Stimulated activated CD8-positive, alpha-beta memory T cell treated with anti-CD3 and anti-CD28 coated beads, Interleukin-7, amount 100 ng/mL, for 24 hours (primary cell): Measurements from ENCODE around the gene LRG1.
A peak's percentile ranks its signal among the peaks of the same experiment; 100 is the strongest.

Experiments used
- DNase-seq: peaks from one replicate; pipeline ENCODE4 v3.0.0-alpha.2; 2020; ENCODE audit warnings: low read depth

LRG1 gene, protein sequence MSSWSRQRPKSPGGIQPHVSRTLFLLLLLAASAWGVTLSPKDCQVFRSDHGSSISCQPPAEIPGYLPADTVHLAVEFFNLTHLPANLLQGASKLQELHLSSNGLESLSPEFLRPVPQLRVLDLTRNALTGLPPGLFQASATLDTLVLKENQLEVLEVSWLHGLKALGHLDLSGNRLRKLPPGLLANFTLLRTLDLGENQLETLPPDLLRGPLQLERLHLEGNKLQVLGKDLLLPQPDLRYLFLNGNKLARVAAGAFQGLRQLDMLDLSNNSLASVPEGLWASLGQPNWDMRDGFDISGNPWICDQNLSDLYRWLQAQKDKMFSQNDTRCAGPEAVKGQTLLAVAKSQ

DNA sequence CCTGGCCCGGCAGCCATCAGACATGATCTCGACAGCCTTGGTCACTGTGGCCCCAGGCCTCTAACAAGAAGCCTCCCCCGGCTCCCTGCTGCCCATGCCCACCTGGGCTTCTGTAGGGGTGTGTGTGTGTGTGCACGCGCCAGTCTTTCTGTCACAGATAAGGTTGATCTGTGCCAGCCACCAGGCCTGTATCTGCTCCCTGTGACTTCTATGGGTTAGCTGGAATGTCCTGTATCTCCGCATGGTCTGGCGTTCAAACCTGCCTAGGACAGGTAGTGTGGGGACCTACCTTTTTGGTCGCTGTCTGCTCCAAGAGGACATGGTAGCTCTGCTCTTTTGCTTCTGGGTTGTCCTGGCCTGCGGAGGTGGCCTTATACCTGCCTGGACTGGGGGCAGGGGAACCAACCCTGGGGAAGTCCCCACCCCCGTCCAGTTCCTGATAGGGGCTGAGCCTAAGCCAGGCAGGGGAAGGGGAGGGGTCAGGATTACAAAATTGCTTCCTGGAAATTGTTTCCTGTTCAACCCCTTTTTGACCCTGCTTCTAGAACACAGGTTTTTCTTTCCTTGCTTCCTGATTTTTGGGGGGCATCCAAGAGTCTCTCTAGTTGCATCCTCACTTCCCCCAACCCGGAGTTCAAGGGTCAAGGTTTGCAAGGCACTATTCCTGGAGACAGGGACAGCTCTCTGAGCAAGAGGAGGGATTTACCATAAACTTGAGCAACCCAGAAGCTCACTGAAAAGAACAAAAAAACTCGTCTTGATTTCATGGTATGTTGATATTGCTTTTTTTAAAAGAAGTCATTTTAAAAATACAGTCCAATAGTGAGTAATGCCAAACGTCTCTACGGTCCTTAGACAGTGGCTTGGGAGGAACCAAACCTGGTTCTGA lies at the start of gene LRG1:
Gene LRG1, minus strand, starts transcription at position 344 of the 889 bp plus-strand sequence. Its CDS starts 23 bp downstream, at position 321.
- no peak for DNase-seq

DNA sequence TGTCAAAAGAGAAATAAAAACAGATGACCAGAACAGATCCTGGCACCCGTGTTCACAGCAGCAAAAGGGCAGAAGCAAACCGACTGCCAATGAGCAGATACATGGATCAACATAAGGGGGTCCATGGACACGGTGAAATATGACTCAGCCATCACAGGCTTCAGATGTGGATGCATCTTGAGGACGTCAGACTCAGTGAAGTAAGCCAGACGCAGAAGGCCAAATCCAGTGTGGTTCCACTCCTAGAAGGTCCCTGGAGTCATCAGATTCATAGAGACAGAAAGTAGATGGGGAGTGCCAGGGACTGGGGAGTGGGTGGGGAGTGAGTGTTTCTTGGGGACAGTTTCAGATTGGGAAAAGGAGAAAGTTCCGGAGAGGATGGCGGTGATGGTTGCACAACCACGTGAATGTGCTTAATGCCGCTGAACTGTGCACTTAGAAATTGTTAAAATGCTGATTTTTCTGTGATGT lies 48.5 kb upstream of the LRG1 start:
- no peak for DNase-seq

DNA sequence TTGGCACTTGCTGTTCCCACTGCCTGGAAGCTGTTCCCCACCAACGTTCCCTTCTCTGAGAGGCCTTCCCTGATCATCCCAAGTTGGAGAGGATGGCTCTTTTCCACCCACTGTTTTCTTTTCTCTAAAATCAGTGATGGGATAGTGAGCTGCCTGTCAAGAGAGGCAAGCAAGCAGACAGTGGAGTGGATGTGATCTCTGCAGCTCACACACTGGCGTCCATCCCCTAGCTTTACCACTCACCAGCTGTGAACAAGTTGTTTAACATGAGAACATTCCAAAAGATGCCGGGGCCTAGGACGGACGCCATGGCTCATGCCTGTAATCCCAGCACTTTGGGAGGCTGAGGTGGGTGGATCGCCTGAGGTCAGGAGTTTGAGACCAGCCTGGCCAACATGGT lies 47.7 kb upstream of the LRG1 start:
- no peak for DNase-seq

DNA sequence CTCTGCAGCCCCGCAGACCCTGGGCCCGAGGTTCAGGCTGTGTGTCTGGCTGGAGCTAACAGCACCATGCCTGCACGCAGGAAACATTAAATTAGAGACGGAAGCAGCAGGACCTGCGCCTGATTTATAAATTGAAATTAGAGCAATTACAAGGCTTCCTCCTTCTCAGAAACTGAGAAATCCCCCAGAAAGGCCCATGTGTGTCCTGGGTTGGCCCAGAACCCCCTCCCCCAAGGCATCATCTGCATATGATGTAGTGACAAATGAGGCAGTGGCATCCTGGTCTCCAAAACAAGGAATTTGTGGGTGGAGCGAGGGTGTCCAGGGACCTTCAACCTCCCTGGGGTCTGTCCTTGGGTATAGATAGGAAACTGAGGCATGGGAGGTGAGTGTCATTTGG lies 46.9 kb upstream of the LRG1 start:
- no peak for DNase-seq

DNA sequence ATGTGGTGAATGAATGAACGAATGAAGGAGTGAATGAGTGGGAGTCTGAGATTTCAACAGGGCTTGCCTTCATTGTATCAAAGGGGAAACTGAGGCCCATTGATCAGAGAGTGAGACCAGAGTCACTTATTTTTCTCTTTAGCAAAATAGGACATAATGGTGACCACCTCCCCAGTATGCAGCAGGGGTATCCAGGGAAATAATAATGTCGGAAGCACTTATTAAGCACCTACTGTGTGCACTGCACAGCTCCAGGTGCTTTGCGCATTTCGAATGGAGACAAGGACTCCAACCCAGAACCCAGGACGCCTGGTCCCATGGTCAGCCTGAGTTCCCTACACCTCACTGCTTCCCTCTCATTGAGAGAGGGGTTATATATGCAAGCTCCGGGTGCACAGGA lies 46.4 kb upstream of the LRG1 start:
- DNase-seq, result no peak

DNA sequence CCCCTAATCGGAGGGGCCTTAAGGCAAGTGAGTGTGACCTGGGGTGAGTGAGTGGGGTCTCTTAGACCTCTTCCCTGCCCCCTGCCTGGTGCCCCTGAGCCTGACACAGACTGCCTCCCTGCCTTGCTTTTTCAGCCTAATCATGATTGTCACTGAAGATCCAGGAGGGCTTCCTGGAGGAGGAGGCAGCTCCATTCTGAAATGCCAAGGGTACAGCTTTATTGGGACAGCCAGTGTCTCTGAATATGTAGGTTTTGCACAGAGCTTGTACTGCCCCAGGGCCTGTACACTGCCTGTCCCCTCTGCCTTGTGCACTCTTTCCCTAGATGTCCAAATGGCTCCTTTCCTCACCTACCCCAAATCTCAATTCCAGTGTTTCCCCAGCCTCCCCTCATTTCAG lies 45.7 kb upstream of the LRG1 start:
- no peak for DNase-seq

DNA sequence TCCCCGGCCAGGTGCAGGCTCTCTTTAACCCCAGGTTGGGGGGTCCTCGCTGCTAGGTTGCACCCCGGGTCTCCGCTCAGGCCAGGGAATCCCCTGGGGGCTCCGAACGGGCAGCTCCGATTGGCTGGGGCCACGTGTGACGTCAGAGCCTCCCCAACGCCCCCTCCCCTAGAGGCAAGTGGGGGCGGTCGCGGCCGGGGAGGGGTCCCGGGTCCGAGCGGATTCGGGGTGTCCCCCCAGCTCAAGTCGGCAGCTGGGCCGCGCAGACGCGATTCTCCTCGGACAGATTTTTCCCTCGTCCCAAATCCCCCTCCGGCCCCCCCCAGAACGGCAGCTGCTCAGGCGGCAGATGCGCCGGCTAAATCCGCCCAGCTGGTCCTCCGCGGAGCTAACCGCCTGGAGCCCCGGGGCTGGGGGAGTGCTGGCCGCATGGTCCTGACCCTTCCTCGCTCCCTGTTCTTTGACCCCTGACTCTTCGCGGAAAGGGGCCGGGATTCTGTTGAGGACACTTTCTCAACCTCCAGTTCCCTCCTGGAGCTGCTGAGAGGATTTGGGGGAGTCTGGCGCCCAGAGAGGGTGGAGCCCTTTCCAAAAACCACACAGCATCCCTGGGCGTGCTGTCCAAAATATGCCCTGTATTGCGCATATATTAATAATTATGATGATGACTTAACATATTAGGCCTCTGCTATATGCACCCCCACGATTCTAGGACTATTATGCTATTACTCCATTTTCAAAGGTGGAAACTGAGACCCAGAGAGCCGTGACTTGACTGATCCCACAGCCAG lies 45.0 kb upstream of the LRG1 start:
- DNase-seq, result no peak

DNA sequence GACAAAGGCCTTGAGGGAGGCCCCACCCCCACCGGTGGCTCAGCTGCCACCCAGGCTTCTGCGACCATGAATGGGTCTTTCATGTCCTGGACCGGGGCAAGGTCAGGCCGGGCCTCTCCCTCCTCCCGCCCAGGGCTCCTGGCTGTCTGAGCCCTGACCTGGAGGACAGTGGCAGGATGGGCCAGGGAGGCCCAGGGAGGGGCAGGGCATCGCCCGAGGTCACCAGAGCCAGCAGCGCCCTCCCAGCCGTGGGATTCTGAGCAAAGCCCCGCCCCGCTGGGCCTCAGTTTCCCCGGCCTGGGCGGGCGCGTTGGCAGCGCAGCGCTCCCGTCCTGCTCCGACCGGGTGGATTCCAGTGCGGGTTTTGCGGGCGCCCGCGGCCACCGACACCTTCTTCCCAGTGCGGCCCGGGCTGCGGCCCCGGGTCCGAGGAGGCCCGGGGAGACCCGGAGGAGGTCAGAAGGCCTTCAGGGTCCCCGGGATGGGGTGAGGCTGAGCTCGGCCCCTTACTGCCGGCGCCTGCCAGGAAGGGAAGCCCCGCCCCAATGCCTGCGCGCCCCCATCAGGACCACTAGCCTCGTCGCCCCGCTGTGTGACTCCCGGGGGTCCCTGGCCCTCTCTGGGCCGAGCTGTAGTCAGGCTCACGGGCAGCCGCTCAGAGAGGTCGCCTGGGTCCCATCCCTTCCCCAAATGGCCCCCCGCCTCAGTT lies 44.3 kb upstream of the LRG1 start:
- DNase-seq, result no peak

DNA sequence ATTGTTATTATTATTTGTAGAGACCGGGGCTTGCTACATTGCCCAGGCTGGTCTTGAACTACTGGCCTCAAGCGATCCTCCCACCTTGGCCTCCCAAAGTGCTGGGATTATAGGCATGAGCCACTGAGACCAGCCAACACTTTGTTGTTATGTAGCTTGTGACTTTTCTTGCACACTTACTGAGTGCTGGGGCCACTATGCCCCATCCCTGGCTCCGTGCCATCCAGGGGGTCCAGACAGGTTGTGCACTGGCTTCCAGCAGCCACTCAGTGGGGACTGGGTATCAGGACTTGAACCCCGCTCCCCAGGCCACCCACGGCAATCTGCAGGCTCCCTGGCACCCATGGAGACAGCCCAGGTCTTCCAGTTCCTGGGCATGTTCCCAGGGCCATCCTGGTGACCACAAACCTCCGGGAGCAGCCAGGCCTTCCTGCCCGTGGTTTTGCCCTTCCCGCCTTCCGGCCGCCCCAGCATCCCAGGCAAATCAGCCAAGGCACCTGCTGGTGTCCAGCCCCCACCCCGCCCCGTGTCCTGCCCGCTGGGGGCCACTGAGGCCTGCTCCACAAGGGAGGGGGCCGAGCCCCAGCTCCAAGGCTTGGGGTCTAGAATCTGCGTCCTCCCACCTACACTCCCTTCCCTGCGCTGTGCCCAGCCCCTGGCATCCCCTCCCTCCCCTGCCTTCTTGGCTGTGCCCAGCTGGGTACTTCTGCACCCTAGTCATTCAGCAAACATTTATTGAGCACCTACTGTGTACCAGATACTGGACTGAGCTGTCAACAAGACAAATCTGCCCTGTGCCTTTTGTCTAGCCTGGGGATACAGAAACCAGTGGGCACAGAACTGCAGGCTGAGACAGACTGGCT lies 43.4 kb upstream of the LRG1 start:
- DNase-seq, result no peak

DNA sequence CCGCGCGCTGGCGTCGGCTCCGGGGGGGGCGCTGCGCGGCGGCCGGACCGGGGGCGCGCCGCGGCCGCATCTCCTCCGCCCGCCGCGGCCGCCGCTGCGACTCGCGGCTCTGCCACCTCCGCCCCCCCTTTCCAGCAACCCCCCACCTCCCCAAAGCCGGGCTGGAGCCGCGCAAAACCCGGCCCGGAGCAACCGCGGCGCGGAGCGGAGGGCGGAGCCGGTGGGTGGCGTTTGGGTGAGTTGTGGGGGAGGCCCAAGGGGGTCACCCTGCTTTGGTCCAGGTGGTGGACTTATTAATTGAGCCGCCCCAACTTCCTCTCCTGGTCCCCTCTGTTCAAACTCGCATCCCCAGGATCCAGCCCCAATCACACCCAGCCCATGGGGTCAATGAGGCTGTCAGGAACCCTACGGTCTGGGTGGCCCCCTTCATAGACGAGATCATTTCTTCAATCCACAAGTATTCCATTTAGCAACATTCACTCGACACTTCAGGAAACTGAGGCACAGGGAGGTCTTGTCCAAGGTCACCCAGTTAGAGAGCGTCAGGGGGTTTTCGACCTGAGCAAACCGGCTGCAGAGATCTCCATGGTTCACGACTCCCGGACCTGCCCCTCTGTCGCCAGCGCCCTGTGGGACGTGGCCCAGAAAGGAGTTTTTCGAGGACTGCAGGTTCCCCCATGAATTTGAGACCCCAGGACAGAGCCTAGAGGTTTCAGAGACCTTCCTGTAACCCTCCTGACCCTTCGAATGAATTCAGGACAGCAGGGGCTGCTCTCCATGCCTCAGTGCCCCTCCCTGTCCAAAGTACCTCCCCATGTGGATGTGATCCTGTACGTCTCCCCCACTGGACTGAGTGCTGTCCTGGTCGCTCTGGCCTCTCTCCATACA lies 42.1 kb upstream of the LRG1 start:
- DNase-seq, result no peak

DNA sequence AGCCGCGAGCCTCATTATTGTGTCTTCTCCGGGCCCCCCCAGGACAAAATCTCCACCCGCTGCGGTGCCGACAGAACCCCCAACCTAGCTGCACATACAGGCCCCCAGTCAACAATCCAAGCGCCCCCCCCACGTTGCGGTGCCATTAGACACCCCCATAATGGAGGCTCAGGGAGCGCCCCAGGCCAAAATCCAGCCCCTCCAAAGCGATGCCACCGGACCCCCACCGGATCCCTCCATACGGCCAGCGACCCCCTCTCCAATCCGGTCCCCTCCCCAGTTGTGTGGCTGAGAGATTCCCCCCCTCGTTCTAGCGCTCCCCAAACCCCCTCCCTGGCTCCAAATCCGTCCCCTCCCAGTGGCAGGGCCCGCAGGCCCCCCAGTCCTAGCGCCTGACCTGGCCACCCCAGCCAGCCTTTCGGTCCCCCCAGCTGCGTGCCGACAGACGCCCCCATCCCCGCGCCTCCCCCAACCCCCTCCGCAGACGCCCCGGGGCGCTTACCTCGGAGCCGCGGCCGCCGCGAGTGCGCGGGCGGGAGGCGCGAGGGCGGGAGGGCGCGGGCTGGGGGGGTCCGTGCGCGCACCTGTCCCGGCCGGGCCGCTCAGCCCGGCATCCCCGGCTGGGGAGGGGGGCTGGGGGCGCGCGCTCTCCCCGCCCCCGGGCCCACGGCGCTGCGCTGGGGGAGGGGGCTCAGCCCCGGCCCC lies 41.3 kb upstream of the LRG1 start:
- DNase-seq, result no peak

DNA sequence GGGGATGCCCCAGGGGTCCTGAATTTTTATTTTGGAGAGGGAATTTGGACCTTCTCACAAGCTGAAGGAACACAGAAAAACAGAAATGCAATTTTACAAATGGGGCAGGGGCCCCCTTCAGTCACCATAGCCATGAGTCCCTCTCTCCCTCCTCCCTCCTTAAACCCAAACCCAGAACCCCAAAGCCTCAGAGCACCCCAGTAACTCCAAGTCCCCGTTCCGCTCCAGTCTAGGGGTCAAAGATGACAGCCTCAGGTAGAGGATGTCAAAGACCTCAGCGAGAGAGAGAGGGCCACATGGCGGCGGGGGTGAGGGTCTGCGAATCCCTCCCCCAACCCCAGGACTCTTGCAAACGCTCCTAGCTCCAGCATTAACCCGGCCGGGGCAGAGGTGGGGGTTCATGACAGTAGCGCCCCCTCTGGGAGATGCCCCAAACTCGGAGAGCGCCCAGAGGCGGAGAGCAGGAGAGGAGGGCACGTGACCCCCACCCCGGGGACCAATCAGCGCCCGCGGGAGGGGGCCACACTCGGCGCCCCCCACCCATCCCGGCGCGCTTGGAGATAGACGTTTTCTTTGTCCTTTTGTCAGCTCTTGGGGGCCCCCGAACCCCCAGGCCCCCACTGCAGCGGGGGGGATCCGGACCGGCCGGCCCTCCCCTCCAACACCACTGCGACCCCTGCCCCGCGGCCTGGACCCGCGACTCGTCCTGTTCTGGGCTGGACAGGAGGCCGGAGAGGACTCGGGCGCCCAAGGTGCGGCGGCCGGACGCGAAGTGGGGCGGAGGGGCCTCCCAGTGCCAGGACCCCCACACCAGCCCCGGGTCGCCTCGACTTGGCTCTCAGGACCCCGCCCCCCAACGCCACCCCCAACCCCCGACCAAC lies 40.4 kb upstream of the LRG1 start:
- DNase-seq, result no peak

DNA sequence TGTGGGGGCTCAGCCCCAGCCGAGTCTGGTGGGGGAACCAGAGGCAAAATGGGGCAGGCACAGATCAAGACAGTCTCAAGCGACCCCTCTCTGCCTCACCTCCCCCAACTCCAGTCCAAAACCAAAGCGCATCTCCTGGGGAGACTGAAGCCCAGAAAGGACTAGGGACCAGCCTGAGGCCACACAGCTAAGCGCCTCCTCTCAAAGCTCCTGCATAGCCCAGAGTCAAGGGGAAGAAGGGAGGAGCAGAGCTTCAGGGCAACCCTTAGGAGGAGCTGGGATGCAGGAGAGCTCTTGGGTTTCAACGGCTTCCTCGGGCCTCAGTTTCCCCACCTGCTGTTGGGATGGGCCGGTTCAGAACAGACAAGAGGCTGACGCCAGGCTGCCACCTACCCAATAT lies 39.6 kb upstream of the LRG1 start:
- DNase-seq, result no peak

DNA sequence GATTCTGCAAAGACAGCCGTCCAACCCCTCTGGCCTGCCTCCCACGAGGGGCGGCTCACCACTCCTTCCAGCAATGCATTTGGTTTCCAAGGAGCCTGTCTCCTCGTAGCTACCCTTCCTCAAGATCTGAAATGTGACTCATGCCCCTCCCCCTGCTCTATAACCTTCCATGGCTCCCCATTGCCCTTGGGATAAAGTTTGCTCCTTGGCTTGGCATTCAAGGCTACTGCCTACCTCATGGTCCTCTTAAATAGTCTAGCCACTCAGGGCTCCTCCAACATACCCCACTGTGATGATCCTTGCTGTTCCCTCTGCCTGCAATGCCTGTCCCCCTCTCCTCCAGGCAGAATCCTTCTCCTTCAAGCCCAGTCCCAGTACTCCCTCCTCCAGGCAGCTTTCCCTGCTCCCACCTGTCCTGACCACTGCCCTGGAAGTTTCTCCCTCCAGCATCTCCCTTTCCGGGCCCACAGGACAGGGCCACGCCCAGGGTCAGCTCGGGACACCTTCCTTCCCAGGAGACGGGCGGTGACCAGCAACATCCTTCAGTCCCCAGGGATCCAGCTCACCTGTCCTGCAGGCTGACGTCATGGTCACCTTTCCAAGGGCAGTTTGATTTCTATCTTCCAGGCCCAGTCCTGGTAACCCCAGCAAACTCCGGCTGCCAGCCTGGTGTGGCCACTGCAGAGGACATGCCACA lies 38.9 kb upstream of the LRG1 start:
- DNase-seq, result no peak

DNA sequence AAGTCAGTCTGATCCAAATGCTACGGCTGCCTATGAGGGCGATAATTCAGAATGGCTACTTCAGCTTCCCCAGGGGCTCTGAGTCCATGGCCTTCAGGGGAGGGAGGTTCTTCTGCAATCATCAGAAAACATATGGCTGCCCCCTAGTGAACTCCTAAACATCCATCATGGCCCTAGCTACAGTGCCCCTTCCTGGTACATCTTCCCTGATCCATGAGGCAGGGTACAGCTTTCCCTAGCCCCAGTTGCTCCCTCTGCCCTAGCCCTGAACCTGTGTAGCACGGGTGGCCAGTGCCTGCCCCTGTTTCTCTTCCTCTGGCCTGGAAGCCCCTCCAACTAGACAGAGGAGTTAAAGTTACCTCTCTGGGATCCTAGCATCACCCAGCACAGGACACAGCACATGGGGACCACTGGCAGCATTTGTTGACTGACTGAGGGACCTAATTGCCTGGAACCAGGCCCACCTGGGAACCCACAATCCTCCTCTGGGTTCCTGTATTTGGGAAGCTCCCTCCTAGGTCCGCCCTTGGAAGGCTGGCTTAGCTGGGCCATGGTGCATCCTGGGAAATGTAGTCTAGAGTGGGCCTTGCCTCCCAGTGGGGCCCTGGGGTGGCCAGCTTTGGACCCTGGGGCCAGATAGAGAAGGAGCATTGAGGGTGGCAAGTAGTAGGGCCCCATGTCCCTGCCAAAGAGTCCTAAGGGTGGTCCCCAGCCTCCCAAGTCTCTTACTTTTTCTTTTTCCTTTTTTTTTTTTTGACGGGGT lies 37.4 kb upstream of the LRG1 start:
- DNase-seq, result no peak

DNA sequence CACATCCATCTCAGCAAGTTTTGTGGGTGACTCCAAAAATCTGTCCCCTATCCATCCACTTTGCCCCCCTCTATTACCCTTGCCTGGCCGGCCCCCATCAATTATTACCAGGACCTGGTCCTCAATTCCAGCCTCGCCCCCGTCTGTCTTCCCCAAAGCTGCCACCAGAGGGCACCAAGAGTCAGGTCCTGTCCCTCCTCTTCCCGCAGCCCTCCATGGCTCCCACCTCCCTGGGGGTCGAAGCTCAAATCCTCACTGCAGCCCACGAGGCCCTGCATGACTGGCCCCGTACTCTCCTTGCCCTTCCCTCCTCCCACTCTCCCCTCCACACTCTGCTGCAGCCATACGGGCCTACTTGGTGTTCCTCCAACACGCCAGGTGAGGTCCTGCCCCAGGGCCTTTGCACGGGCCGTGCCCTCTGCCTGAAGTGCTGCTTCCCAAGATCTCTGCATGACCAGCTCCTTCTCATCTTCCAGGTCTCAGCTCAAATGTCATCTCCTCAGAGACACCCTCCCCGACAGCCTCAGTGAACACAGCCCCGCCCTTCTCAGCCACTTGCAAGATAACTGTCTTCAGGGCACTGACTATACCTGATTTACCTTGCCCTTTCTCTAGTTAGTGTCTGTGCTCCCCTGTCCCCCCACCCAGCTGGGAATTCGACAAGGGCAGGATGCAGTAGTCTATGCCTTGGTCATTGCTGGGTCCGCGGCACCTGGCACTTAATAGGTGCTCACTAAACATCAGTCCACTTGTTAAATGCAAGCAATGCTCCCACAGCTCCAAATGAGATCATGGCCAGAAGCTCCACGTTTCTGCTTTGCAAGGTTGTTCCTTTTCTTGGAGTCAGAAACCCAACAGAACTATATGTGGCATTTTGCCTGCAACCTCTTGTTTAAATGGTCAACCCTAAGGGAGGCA lies 36.4 kb upstream of the LRG1 start:
- DNase-seq, result peak; percentile 60
